NCI-H524 treated with DMSO at 0.1 percent for 48 hours (cell line): Measurements from ENCODE around the gene ATP10A.

ENCODE experiments used
- DNase-seq: peaks from one replicate; lab custom pipeline; 2025; lab: John Stamatoyannopoulos, UW

Gene ATP10A

DNA sequence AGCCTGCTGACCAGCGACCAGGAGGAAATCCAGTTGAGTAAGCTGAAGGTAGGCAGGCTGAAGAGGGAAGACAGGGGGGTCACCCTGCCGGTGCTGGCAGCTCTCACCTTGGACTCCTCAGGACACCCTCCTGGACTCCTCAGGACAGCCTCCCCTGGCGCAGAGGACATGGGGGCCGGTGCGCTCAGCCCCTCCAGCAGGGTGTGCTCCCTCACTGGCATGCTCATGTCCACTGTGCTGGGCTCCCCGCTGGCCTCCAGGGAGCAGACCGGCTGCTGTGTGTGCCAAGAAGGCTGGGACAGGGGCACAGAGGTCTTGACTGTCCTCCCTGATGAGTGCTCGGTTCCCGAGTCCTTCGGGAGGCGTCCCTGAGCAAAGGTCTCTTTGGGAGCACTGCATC lies 183.6 kb downstream of the ATP10A start:
- no peak for DNase-seq

GRCh38 chr15:25678500-25678855 lies 184.6 kb downstream of the ATP10A start:
- DNase-seq: no peak

DNA sequence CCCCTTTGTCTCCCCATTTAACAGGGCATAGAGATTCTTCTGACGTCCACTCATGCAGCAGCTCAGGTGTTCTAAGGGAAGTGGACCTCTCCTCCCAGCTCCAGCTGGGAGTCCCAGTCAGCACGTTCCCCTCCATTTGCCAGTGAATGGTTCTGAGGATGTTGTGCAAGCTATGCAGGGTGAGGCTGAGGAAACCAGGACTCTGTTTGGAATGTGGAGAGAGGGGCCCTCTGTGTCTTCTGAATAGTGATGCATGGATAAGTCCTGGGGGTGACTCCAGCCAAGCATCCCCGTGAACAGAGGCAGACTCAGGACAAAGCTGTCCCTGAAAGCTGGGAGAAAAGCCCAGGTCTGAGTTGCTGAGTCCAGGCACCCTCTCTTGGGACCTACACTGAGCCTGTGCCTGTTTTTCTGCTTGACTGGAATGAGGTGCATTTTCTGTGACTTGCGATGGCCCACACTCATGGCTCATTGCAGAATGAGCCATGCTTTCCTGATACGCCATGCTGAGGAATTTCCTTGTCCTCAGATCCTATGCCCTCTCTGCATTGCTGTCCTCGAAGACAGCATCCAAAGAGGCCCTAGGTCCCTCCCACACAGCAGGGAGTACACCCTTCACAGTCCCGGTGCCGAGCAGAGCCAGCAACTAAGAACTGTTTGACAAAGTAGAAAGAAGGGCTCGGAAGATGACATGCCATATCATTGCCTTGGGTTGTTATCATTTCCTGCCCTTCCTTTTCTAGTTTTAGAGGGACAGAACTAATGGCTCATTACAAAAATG lies 185.2 kb downstream of the ATP10A start:
- no peak for DNase-seq

- DNase-seq: no peak
Measured at GRCh38 chr15:25676070-25676469, 187.1 kb downstream of the ATP10A start.

- no peak for DNase-seq
Measured at GRCh38 chr15:25675396-25675795, 187.7 kb downstream of the ATP10A start.

DNA sequence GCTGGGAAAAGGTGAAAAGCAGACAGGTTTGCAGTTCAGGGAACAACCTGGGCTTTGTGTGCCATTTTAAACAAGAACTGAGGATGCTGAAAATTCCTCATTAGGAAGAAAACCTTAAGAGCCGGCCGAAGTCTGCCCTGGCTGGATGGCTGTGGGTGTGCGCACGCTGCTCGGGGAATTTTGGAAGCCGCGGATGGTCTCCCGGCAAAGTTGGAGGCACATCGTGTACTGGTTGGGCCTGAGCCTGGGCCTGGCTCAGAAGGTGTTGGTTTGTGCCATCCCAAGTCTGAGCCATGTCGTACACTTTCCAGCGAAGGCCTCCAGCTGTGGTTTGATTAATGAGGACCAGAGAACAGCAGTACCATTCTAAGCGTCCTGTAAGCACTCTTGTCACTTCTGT lies 188.2 kb downstream of the ATP10A start:
- DNase-seq: no peak

DNA sequence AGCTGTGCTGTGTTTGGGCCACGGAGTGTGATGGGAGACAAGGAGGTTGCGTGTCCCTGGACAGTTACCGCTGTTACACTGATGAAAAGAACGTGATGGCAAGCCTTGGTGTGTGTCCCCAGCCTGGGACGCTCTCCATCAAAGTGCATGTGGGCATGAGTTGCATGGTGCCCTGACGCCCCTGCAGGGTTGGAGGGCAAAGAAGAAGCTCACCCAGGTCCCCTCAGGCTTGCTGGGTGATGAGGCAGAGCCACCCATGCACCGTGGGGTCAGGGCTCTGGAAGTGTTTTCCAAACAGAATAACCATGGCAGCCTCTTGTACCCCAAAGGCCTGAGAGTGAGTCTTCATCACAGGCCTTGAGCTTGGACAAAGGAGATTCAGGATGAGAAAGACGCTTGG lies 189.2 kb downstream of the ATP10A start:
- DNase-seq: no peak

GRCh38 chr15:25673351-25673750 lies 189.8 kb downstream of the ATP10A start:
- DNase-seq: no peak

- DNase-seq: no peak
Measured at GRCh38 chr15:25671132-25671531, 192.0 kb downstream of the ATP10A start.

- no peak for DNase-seq
Measured at GRCh38 chr15:25670621-25671020, 192.5 kb downstream of the ATP10A start.

DNA sequence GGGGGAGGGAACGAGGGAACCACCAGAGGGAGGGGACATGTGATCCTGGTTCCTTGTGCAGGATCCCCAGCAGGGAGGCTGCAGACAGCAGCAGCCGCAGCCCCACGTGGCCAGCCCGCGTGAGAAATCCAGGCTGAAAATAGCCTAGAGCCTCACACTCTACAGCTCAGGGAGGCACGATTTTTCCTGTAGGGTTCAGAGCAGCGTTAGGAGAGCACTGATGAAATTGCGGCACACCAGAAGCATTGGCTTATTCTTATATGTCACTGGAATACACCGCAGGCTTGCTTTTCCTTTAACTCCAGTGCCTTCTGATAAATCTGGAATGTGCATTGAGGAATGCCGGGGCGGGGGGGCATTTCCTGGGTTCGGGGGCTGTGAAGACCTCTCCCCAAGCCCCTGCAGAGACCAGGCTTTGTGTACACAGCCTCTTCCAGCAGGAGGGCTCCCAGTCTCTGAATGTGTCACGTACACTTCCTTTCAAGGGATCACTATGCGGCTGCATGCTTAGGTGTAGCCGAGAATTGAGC lies 193.0 kb downstream of the ATP10A start:
- DNase-seq: peak; percentile 35

DNA sequence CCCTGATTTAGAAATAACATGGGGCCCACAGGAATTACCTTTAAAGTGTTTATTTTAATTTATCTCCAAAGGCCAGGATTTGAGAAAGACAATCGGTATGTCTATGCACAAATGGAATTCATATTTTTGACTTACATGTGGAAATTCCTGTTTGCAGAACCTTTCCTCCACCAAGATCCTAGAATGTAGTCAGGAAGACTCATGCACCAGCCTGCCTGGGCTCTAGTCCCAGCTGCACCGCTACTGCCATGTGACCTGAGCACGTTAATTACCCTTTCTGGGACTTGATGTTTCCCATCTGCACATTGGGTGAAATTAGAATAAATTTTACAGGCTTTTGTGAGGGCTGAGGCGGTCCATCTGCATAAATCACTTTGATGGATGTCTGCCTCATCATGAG lies 194.2 kb downstream of the ATP10A start:
- DNase-seq: no peak

GRCh38 chr15:25668236-25668795 lies 194.8 kb downstream of the ATP10A start:
- no peak for DNase-seq

DNA sequence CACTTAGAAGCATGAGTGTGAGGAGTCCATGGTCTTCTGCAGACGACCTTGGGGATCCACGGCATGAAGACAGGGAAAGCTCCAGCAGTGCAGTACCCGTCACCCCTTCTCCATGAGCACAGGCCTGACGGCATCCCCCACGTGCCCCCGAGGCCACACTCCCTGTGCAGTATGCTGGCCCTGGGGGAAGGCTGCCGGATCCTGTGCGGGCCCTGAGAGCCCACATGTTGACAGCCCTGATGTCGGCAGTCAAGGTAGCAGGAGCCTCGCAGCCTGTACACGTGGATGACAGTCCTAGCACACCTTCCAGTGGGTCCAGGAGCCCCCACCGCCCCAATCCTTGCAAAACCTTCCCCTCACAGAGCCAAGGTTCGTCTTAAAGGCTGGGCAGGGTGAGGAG lies 195.3 kb downstream of the ATP10A start:
- no peak for DNase-seq

- DNase-seq: no peak
Measured at GRCh38 chr15:25665913-25666312, 197.2 kb downstream of the ATP10A start.

DNA sequence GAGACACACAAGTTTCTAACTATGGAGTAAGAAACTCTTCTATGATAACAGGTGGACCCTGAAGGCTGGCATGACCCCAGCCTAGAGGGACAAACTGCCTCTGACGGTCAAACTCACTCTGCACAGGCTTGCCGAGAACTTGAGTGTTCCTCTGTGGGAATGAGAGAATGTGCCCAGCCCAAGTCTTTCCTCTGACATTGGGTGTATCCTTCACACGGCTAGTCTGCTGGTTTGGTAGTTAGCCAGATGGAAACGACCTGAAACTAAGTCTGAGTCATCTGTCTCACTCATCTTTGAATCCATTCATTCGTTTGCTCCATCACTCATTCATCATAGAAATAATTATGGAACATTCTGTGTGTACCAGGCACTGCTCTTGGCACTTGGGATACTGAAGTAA lies 198.4 kb downstream of the ATP10A start:
- no peak for DNase-seq

DNA sequence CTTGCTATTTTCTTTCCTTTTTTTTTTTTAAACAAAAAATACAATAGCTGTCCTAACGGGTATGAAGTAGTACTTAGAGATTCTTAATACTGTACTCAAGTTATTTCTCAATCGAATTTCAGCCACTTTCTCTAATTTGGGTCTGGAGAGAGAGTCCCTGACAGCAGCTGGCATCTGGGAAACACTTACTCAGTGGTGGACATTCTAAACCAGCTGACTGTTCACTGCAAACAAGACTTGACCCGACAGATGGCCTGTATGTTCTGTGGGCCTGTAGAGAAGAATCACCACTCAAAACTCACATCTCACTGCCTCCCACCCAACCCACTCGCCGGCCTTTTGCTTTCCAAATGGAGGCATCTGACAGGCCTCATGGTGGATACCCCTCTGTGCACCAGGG lies 199.6 kb downstream of the ATP10A start:
- DNase-seq: peak; percentile 41

DNA sequence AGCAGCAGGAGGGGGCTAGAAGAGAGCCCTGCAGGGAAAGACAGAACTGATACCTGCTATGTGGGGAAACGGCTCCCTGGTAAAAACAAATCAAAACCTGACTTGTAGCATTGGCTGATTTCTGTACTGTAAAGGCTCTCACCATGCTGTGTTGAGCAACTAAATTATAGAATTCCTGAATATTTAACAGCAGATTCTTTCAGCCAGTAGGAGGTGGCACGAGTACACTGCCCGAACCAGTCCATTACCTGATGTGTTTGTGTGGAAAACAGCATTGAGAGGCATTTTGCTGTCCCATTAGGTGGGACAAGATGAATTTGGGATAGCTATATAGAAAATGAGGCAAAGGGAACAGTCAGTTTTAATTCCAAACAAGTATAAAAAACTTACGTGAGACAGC lies 201.2 kb downstream of the ATP10A start:
- no peak for DNase-seq

DNA sequence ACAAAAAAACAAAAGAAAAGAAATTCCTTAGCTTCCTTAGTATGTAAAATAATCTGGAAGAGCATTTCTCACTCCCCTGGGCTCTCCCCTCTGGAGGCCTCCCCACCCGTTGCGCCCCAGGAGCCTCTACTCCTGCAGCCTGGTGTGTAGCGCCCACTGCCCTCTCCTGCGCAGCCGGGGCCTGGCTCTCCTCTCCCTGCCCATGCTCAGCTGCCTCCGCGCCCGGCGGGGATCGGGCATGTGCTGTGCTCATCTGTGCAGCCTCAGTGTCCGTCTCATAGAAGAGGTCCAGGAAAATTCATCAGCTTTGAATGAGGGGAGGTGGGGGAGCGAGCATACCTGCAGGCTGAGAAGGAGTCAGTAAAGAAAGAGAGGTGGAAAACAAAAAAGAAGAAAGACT lies 203.9 kb downstream of the ATP10A start:
- no peak for DNase-seq

DNA sequence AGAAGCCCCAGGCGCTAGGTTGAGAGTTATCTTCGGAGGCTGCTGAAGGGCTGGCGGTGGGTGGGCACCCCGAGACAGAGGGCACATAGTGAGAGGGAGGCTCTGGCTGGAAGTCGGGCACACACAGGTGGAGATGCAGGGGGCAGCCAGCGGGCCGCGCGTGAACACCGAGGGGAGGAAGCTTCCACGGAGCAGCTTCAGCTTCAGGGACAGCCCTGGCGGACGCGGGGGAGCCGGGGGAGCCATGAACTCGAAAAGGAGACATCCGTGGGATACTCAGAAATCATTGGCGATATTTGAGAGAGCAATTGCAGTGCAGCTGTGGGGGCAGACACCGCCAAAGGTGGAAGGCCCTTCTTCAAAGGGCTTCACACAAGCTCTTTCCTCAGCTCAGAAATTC lies 204.6 kb downstream of the ATP10A start:
- DNase-seq: no peak

DNA sequence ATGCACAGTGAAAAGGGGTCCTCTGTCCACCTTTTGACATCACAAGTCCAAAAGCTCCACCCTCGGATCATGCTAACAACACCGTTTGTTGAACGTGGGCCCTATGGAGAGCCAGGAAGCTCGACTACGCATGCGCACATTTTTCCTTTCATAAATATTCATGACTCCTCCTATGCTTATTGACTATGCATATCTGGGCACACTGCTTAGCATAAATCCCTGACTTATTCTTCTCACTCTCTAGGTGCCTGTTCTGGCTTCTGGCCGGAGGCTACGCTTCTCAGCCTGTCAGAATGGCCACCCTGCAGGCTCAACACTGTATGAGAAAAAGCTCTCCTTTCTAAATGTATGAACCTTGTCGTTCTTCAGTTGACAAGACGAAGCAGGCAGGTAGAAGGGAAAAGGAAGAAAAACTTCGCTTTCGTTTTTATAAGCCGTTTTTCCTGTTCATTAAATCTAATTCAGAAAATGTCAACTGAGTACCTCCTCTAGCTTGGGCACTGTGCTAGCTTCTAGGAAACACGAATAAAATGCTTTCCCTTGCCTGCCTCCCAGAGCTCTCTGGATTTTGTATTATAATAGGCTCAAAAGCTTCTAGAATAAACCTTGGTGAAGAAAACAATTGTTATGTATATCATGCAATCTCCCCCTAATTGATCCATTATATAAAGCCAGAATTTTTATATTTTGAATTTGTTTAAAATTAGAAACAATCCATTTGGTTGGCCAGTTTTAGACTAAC lies 207.7 kb downstream of the ATP10A start:
- no peak for DNase-seq

GRCh38 chr15:25653371-25653770 lies 209.8 kb downstream of the ATP10A start:
- DNase-seq: no peak

GRCh38 chr15:25652704-25653103 lies 210.4 kb downstream of the ATP10A start:
- no peak for DNase-seq
